Thyroid gland (tissue), 4 donors: ENCODE results near the gene KMT2E.

Experiments used
- CTCF ChIP-seq, 6 experiments: fragments of 200-600 bp in 3 of 6; fragments of 450-650 bp in 3 of 6; sonication (generic) in 3 of 6; IDR thresholded peaks; one replicate each; pipeline ENCODE4 v1.5.1; 2016 to 2019; ENCODE audit warnings: antibody characterized with exemption in 6 of 6, mild to moderate bottlenecking in 2 of 6, inconsistent platforms in 1 of 6, moderate library complexity in 1 of 6
- POLR2A ChIP-seq, 2 donors: fragments of 450-650 bp; IDR thresholded peaks; one replicate each; pipeline ENCODE4 v1.6.1; 2017; ENCODE audit warnings: antibody characterized with exemption in 2 of 2, mild to moderate bottlenecking in 2 of 2, moderate library complexity in 1 of 2

GRCh38 chr7:105013221-105013815, 687 bp upstream of the KMT2E start:
- TF ChIP-seq CTCF (IDR thresholded peaks at IDR 0.05) (peak in 5 of 6 experiments; percentile 22 to 71 (median 59)), POLR2A (IDR thresholded peaks at IDR 0.05) (peak; percentile 77 to 78)
